ENCODE data around the gene ACLY.
A peak's percentile ranks its signal among the peaks of the same experiment; 100 is the strongest.

ACLY gene

GRCh38 chr17:41918314-41919164 is at the start of gene ACLY:
TSS of gene ACLY (minus strand) at chr17:41918951. CDS start at chr17:41913873, 5,078 bp downstream.
- Histone ChIP-seq H3K4me2 (ENCODE audit: low read length) (peak within 1 kb of the TSS; percentile 100), H3K36me3 (ENCODE audit: insufficient read depth, low read length) (peaks cover 17% of the 10 kb centered on the region; the same call in 1 of the 2 replicates), H3K27me3 (ENCODE audit: insufficient read depth, low read length) (no peaks in the 10 kb centered on the region), H3K79me2 (ENCODE audit: insufficient read depth, low read length) (peaks cover 45% of the 10 kb centered on the region), H3K4me3 (ENCODE audit: low read depth, low read length, poor library complexity, severe bottlenecking) (peak within 1 kb of the TSS; percentile 89), H3K4me1 (ENCODE audit: insufficient read depth, low read length, severe bottlenecking) (peaks cover 51% of the 10 kb centered on the region), H3K9me3 (ENCODE audit: low read length) (no peaks in the 10 kb centered on the region), H3K9ac (ENCODE audit: low read length) (peak within 1 kb of the TSS; percentile 93), H3K9me2 (ENCODE audit: low read depth, low read length) (no peaks in the 10 kb centered on the region), H3K27ac (ENCODE audit: low read depth, low read length, poor library complexity, severe bottlenecking) (peak within 1 kb of the TSS; percentile 73), H4K20me1 (ENCODE audit: insufficient read depth, low read length) (no peaks in the 10 kb centered on the region), H3F3A (ENCODE audit: insufficient read depth, low read length) (no peaks in the 10 kb centered on the region; the same call in 1 of the 2 replicates), H2AFZ (ENCODE audit: low read length) (no peak within 1 kb of the TSS)
- TF ChIP-seq CTCF (IDR thresholded peaks at IDR 0.05; ENCODE audit: low read length), result no peak
- no peak for TF ChIP-seq EZH2 (IDR thresholded peaks at IDR 0.05; ENCODE audit: borderline replicate concordance, low read length)

GRCh38 chr17:41967921-41968578 is 49.3 kb upstream of the ACLY start:
- H3F3A ChIP-seq (ENCODE audit: insufficient read depth, low read length), result peaks cover 4% of the 10 kb centered on the region; the same call in 1 of the 2 replicates
- no peak overlapping the region for H2AFZ ChIP-seq (ENCODE audit: low read length)
- H3K36me3 ChIP-seq (ENCODE audit: insufficient read depth, low read length), result peaks cover 42% of the 10 kb centered on the region
- no peaks in the 10 kb centered on the region for H3K9me2 ChIP-seq (ENCODE audit: low read depth, low read length)
- H3K4me3 ChIP-seq (ENCODE audit: low read depth, low read length, poor library complexity, severe bottlenecking), result peak overlapping the region; percentile 77
- H3K9ac ChIP-seq (ENCODE audit: low read length), result no peak overlapping the region; the same call in 1 of the 2 replicates
- H3K4me1 ChIP-seq (ENCODE audit: insufficient read depth, low read length, severe bottlenecking), result peaks cover 39% of the 10 kb centered on the region
- H4K20me1 ChIP-seq (ENCODE audit: insufficient read depth, low read length), result no peaks in the 10 kb centered on the region
- H3K79me2 ChIP-seq (ENCODE audit: insufficient read depth, low read length), result no peaks in the 10 kb centered on the region
- no peak for TF ChIP-seq EZH2 (IDR thresholded peaks at IDR 0.05; ENCODE audit: borderline replicate concordance, low read length)
- no peak for TF ChIP-seq CTCF (IDR thresholded peaks at IDR 0.05; ENCODE audit: low read length)
- peak overlapping the region; percentile 71 for H3K4me2 ChIP-seq (ENCODE audit: low read length)
- no peaks in the 10 kb centered on the region; the same call in 1 of the 2 replicates for H3K27me3 ChIP-seq (ENCODE audit: insufficient read depth, low read length)
- H3K9me3 ChIP-seq (ENCODE audit: low read length), result no peaks in the 10 kb centered on the region
- peak overlapping the region; percentile 17 for H3K27ac ChIP-seq (ENCODE audit: low read depth, low read length, poor library complexity, severe bottlenecking)

GRCh38 chr17:41967141-41967920 is 48.6 kb upstream of the ACLY start:
- Histone ChIP-seq H2AFZ (ENCODE audit: low read length) (no peak overlapping the region), H3F3A (ENCODE audit: insufficient read depth, low read length) (peaks cover 4% of the 10 kb centered on the region; the same call in 1 of the 2 replicates), H3K79me2 (ENCODE audit: insufficient read depth, low read length) (no peaks in the 10 kb centered on the region), H4K20me1 (ENCODE audit: insufficient read depth, low read length) (no peaks in the 10 kb centered on the region), H3K27me3 (ENCODE audit: insufficient read depth, low read length) (no peaks in the 10 kb centered on the region; the same call in 1 of the 2 replicates), H3K4me2 (ENCODE audit: low read length) (peak overlapping the region; percentile 71), H3K9ac (ENCODE audit: low read length) (peak overlapping the region; percentile 87), H3K4me3 (ENCODE audit: low read depth, low read length, poor library complexity, severe bottlenecking) (peak overlapping the region; percentile 77), H3K4me1 (ENCODE audit: insufficient read depth, low read length, severe bottlenecking) (peaks cover 32% of the 10 kb centered on the region), H3K27ac (ENCODE audit: low read depth, low read length, poor library complexity, severe bottlenecking) (peak overlapping the region; percentile 17), H3K36me3 (ENCODE audit: insufficient read depth, low read length) (peaks cover 34% of the 10 kb centered on the region), H3K9me2 (ENCODE audit: low read depth, low read length) (no peaks in the 10 kb centered on the region), H3K9me3 (ENCODE audit: low read length) (no peaks in the 10 kb centered on the region)
- TF ChIP-seq CTCF (IDR thresholded peaks at IDR 0.05; ENCODE audit: low read length) (no peak), EZH2 (IDR thresholded peaks at IDR 0.05; ENCODE audit: borderline replicate concordance, low read length) (no peak)

Data from OCI-LY1 (cell line).